HEK293 (cell line): Measurements from ENCODE around the gene PIM2.

Experiments
- CTCF ChIA-PET: fragments of 350-600 bp; formaldehyde crosslinking; extraction: SDS; loops from one replicate; lab custom pipeline; 2021; ENCODE audit warnings: antibody characterized with exemption; lab: Yijun Ruan, JAX
- POLR2A ChIA-PET: fragments of 300-600 bp; formaldehyde crosslinking; extraction: SDS; loops from one replicate; lab custom pipeline; 2020; ENCODE audit warnings: antibody characterized with exemption, inconsistent platforms; lab: Yijun Ruan, JAX
- H3K27ac ChIP-seq: fragments of 200-500 bp; sonication (Bioruptor generic); 2 replicates; pipeline ENCODE4 v1.5.1; 2014; ENCODE audit warnings: low read depth, low read length, control low read depth, inconsistent platforms; ENCODE audit errors: extremely low read depth
- H3K36me3 ChIP-seq, 2 experiments: fragments of 200-500 bp in 1 of 2; sonication (Bioruptor generic) in 1 of 2; 1 replicate in 1 of 2; 2 replicates in 1 of 2; pipeline ENCODE4 v1.5.1; 2014 to 2017; ENCODE audit warnings: inconsistent platforms in 2 of 2, low read length in 2 of 2; ENCODE audit not compliant: control insufficient read depth in 2 of 2, insufficient read depth in 1 of 2
- H3K4me1 ChIP-seq: fragments of 200-500 bp; sonication (Bioruptor generic); 2 replicates; pipeline ENCODE4 v1.5.1; 2014; ENCODE audit warnings: mild to moderate bottlenecking, low read length, inconsistent platforms; ENCODE audit not compliant: control insufficient read depth, insufficient read depth
- H3K4me3 ChIP-seq: 2 replicates; pipeline ENCODE4 v1.5.1; 2011; ENCODE audit warnings: low read depth, mild to moderate bottlenecking, control low read depth, low read length, moderate library complexity
- H3K9me3 ChIP-seq: fragments of 200-500 bp; sonication (Bioruptor generic); 2 replicates; pipeline ENCODE4 v1.5.1; 2014; ENCODE audit warnings: low read depth, low read length, inconsistent platforms; ENCODE audit not compliant: control insufficient read depth, insufficient read depth
- CTCF ChIP-seq: fragments of 450-650 bp; formaldehyde crosslinking; IDR thresholded peaks from 2 replicates; pipeline ENCODE4 v1.5.1; 2016; ENCODE audit warnings: missing biosample characterization, missing genetic modification characterization
- INSM2 ChIP-seq: fragments of 450-650 bp; formaldehyde crosslinking; IDR thresholded peaks from 2 replicates; pipeline ENCODE4 v1.5.1; 2016; ENCODE audit warnings: missing biosample characterization, missing genetic modification characterization
- PATZ1 ChIP-seq: fragments of 450-650 bp; formaldehyde crosslinking; IDR thresholded peaks from 2 replicates; pipeline ENCODE4 v1.5.1; 2016; ENCODE audit warnings: missing biosample characterization, missing genetic modification characterization
- SCRT1 ChIP-seq: fragments of 450-650 bp; formaldehyde crosslinking; IDR thresholded peaks from 2 replicates; pipeline ENCODE4 v1.5.1; 2016; ENCODE audit warnings: missing biosample characterization, missing genetic modification characterization, borderline replicate concordance
- ZBTB17 ChIP-seq: fragments of 450-650 bp; formaldehyde crosslinking; IDR thresholded peaks from 2 replicates; pipeline ENCODE4 v1.5.1; 2016; ENCODE audit warnings: missing biosample characterization, missing genetic modification characterization
- ZFP69B ChIP-seq: fragments of 450-650 bp; formaldehyde crosslinking; IDR thresholded peaks from 2 replicates; pipeline ENCODE4 v1.5.1; 2016; ENCODE audit warnings: missing biosample characterization, missing genetic modification characterization
- ZNF2 ChIP-seq: fragments of 450-650 bp; formaldehyde crosslinking; IDR thresholded peaks from 2 replicates; pipeline ENCODE4 v1.5.1; 2016; ENCODE audit warnings: missing biosample characterization, missing genetic modification characterization
- ZNF362 ChIP-seq: fragments of 450-650 bp; formaldehyde crosslinking; IDR thresholded peaks from 2 replicates; pipeline ENCODE4 v1.5.1; 2016; ENCODE audit warnings: missing biosample characterization, missing genetic modification characterization
- ZNF514 ChIP-seq: fragments of 450-650 bp; formaldehyde crosslinking; IDR thresholded peaks from 2 replicates; pipeline ENCODE4 v1.5.1; 2016; ENCODE audit warnings: missing biosample characterization, missing genetic modification characterization
- ZNF600 ChIP-seq: fragments of 450-650 bp; formaldehyde crosslinking; IDR thresholded peaks from 2 replicates; pipeline ENCODE4 v1.5.1; 2016; ENCODE audit warnings: missing biosample characterization, missing genetic modification characterization
- ZNF654 ChIP-seq: fragments of 450-650 bp; formaldehyde crosslinking; IDR thresholded peaks from 2 replicates; pipeline ENCODE4 v1.5.1; 2016; ENCODE audit warnings: low read depth, missing biosample characterization, missing genetic modification characterization
- ZNF692 ChIP-seq: fragments of 450-650 bp; formaldehyde crosslinking; IDR thresholded peaks from 2 replicates; pipeline ENCODE4 v1.5.1; 2016; ENCODE audit warnings: missing biosample characterization, missing genetic modification characterization
- ZNF701 ChIP-seq: fragments of 450-650 bp; formaldehyde crosslinking; IDR thresholded peaks from 2 replicates; pipeline ENCODE4 v1.5.1; 2016; ENCODE audit warnings: missing biosample characterization, missing genetic modification characterization
- ZNF837 ChIP-seq: fragments of 450-650 bp; formaldehyde crosslinking; IDR thresholded peaks from 2 replicates; pipeline ENCODE4 v1.5.1; 2016; ENCODE audit warnings: missing biosample characterization, missing genetic modification characterization
- ZSCAN30 ChIP-seq: fragments of 450-650 bp; IDR thresholded peaks from 2 replicates; pipeline ENCODE4 v1.5.1; 2018; ENCODE audit warnings: missing biosample characterization, mild to moderate bottlenecking, missing genetic modification characterization, moderate library complexity

Gene PIM2

GRCh38 chrX:48945517-48946348 is 26.9 kb upstream of the PIM2 start:
- Histone ChIP-seq H3K4me3 (no peak overlapping the region), H3K36me3 (peaks cover 0 to 52% of the 10 kb centered on the region in 2 experiments; a peak in 2 of 3 replicates), H3K4me1 (no peaks in the 10 kb centered on the region), H3K27ac (no peak overlapping the region), H3K9me3 (no peaks in the 10 kb centered on the region)
- POLR2A ChIA-PET = interaction anchor here (0.6 kb wide), 1 partner anchor 12 kb away, joined by 4 read pairs; no protein-coding TSS in a partner anchor
- CTCF ChIA-PET = interaction anchor here (0.6 to 1.6 kb wide), 15 partner anchors 10 to 1402 kb away, joined by 3 to 9 read pairs (median 3); no protein-coding TSS in a partner anchor
- TF ChIP-seq ZNF600 (tag by site-specific recombination) (peak; percentile 44; the same call in 1 of the 2 replicates), ZNF692 (tag by site-specific recombination) (peak; percentile 47; the same call in 1 of the 2 replicates), ZNF362 (tag by site-specific recombination) (no peak), ZNF837 (tag by site-specific recombination) (no peak), ZFP69B (tag by site-specific recombination) (0 out of 2 replicates have a peak, but pooled peaks have one; percentile 19), SCRT1 (tag by site-specific recombination) (no peak), ZNF654 (peak; percentile 62), ZBTB17 (tag by site-specific recombination) (0 out of 2 replicates have a peak, but pooled peaks have one; percentile 16), ZNF701 (tag by site-specific recombination) (no peak), ZNF2 (tag by site-specific recombination) (peak; percentile 66), CTCF (tag by site-specific recombination) (peak; percentile 39; the same call in 1 of the 2 replicates)

- ChIA-PET CTCF (no interaction called here), POLR2A (no interaction called here)
- Histone ChIP-seq H3K36me3 (peaks cover 0 to 67% of the 10 kb centered on the region in 2 experiments; a peak in 2 of 3 replicates), H3K4me1 (no peaks in the 10 kb centered on the region), H3K9me3 (no peaks in the 10 kb centered on the region), H3K27ac (no peak overlapping the region), H3K4me3 (no peak overlapping the region)
- no peak for TF ChIP-seq ZNF514
- no peak for TF ChIP-seq ZSCAN30 (tag by site-specific recombination)
- no peak for TF ChIP-seq INSM2 (tag by site-specific recombination)
- TF ChIP-seq PATZ1 (tag by site-specific recombination) = no peak
These were observed 24.1 kb upstream of the PIM2 start for GRCh38 chrX:48942895-48943294.
